DOHH2 (cell line): ENCODE results near the gene NOXA1.
"Not testable (repeated sequence)": the region's sequence is repeated elsewhere in the genome, so short reads cannot be mapped to it uniquely, and the experiment has no call there.

ENCODE experiments used
- H3F3A ChIP-seq: fragments of 200-600 bp; sonication (generic), shearing (Covaris generic); 2 replicates; pipeline ENCODE4 v1.6.0; 2016; ENCODE audit warnings: antibody characterized with exemption, mild to moderate bottlenecking; ENCODE audit not compliant: control insufficient read depth, insufficient read depth
- H3K27ac ChIP-seq: fragments of 200-600 bp; sonication (generic); 2 replicates; pipeline ENCODE4 v1.5.1; 2014; ENCODE audit warnings: low read depth, mild to moderate bottlenecking, low read length, moderate library complexity
- H3K27me3 ChIP-seq: fragments of 200-600 bp; sonication (generic); 2 replicates; pipeline ENCODE4 v1.6.1; 2014; ENCODE audit warnings: mild to moderate bottlenecking, low read length, mixed read lengths; ENCODE audit not compliant: control insufficient read depth
- H3K36me3 ChIP-seq: fragments of 200-600 bp; sonication (generic); 2 replicates; pipeline ENCODE4 v1.6.1; 2014; ENCODE audit warnings: mild to moderate bottlenecking, low read length, moderate library complexity, mixed read lengths; ENCODE audit not compliant: control insufficient read depth
- H3K4me1 ChIP-seq: fragments of 200-600 bp; sonication (generic); 2 replicates; pipeline ENCODE4 v1.6.1; 2014; ENCODE audit warnings: mild to moderate bottlenecking, low read length, mixed read lengths; ENCODE audit not compliant: control insufficient read depth
- H3K4me2 ChIP-seq: fragments of 200-600 bp; sonication (generic); 2 replicates; pipeline ENCODE4 v1.6.0; 2014; ENCODE audit warnings: mild to moderate bottlenecking, low read length, moderate library complexity
- H3K4me3 ChIP-seq: fragments of 200-600 bp; sonication (generic); 2 replicates; pipeline ENCODE4 v1.5.1; 2014; ENCODE audit warnings: mild to moderate bottlenecking, low read length, mixed read lengths
- H3K79me2 ChIP-seq: fragments of 200-600 bp; sonication (generic); 2 replicates; pipeline ENCODE4 v1.6.1; 2014; ENCODE audit warnings: mild to moderate bottlenecking, low read length, mixed read lengths; ENCODE audit not compliant: control insufficient read depth
- H3K9me2 ChIP-seq: fragments of 200-600 bp; sonication (generic); replicated peaks from 2 replicates; pipeline ENCODE4 v1.6.1; 2014; ENCODE audit warnings: mild to moderate bottlenecking, low read length, mixed read lengths; ENCODE audit not compliant: control insufficient read depth
- H3K9me3 ChIP-seq: fragments of 200-600 bp; sonication (generic); 2 replicates; pipeline ENCODE4 v1.6.1; 2014; ENCODE audit warnings: antibody characterized with exemption, low read length, mixed read lengths; ENCODE audit not compliant: control insufficient read depth, insufficient read depth
- H4K20me1 ChIP-seq: fragments of 200-600 bp; sonication (generic); 2 replicates; pipeline ENCODE4 v1.6.0; 2014; ENCODE audit warnings: low read depth, mild to moderate bottlenecking, antibody characterized with exemption, low read length, moderate library complexity; ENCODE audit not compliant: control insufficient read depth, insufficient read depth
- CTCF ChIP-seq: fragments of 200-600 bp; sonication (generic); IDR thresholded peaks from one replicate; pipeline ENCODE4 v1.5.1; 2014; ENCODE audit warnings: antibody characterized with exemption, mild to moderate bottlenecking, low read depth, low read length; ENCODE audit not compliant: poor library complexity, severe bottlenecking
- EZH2phosphoT487 ChIP-seq: fragments of 200-600 bp; sonication (generic); IDR thresholded peaks from 2 replicates; pipeline ENCODE4 v1.6.1; 2017; ENCODE audit warnings: borderline replicate concordance, mild to moderate bottlenecking, antibody characterized with exemption, low read length, moderate library complexity, mixed read lengths

NOXA1 gene

DNA sequence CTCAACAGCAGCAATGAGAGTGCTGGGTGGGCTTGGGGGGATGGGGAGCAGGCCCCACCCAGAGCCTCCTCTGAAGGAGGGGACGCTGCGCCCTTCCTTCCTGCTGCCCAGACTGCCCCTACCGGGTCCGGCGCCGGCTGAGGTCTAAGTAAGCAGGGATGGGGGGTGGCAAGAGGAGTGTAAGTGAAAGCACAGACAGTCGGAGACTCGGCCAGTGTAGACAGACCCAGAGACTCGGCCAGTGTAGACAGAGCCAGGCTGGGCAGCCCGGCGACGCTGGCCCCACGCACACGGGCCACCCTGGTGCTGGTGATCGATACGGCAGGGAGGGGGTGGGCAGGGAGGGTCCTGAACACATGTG lies 25.4 kb downstream of the NOXA1 start:
- Histone ChIP-seq H3K9me2 (no peaks in the 10 kb centered on the region), H3K4me3 (no peak overlapping the region), H4K20me1 (no peaks in the 10 kb centered on the region; the same call in 1 of the 2 replicates), H3K27ac (no peak overlapping the region), H3K79me2 (no peaks in the 10 kb centered on the region), H3K9me3 (no peaks in the 10 kb centered on the region), H3K4me1 (peaks cover 57% of the 10 kb centered on the region), H3K4me2 (no peak overlapping the region), H3F3A (0 out of 2 replicates have a peak, but pooled peaks cover 6% of the 10 kb centered on the region), H3K36me3 (peaks cover 33% of the 10 kb centered on the region), H3K27me3 (no peaks in the 10 kb centered on the region)
- no peak for TF ChIP-seq EZH2phosphoT487
- no peak for TF ChIP-seq CTCF

DNA sequence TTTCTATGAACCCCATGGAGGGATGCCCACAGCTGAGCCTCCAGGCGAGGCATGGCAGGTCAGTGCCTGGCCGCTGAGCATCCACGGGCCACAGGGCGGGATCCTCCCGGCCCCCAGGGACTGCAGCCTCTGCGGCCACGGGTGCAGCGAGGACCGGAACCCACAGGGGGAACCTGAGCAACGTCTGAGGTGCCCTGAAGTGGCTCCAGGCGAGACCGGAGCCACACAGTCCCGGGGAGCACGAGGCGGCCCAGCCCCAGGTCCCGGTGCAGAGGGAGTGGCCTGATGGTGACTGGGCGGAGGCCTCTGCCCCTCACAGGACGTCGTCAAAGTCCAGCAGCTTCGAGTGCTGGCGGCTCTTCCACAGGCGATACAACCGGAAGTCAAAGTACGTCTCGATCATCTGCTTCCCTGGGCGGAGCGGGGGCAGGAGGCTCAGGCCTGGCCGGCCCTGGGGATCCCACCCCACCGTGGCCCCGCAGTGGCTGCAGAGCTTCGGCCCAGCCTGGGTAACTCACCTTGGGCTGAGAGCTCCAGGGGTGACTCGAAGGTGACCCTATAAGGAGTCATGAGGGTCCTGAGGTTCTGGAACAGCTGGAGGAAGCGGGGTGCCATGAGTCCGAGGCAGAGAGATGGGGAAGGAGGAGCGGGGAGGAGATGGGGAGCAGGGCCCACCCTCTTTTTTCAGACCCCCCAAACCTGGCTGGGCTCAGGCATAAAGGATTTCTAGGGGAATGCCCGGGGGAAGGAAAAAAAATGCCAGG lies 26.1 kb downstream of the NOXA1 start:
- Histone ChIP-seq H3K79me2 (no peaks in the 10 kb centered on the region), H3K4me2 (no peak overlapping the region), H3K9me2 (no peaks in the 10 kb centered on the region), H3F3A (0 out of 2 replicates have a peak, but pooled peaks cover 6% of the 10 kb centered on the region), H4K20me1 (no peaks in the 10 kb centered on the region; the same call in 1 of the 2 replicates), H3K36me3 (peaks cover 35% of the 10 kb centered on the region), H3K4me1 (peaks cover 62% of the 10 kb centered on the region), H3K9me3 (no peaks in the 10 kb centered on the region), H3K27me3 (no peaks in the 10 kb centered on the region), H3K27ac (no peak overlapping the region), H3K4me3 (no peak overlapping the region)
- TF ChIP-seq CTCF: no peak
- no peak for TF ChIP-seq EZH2phosphoT487

- H3K27ac ChIP-seq: peak overlapping the region; percentile 15; the same call in 1 of the 2 replicates
- no peaks in the 10 kb centered on the region; the same call in 1 of the 2 replicates for H4K20me1 ChIP-seq
- no peak overlapping the region for H3K4me3 ChIP-seq
- H3K36me3 ChIP-seq: peaks cover 42% of the 10 kb centered on the region
- no peaks in the 10 kb centered on the region for H3K9me3 ChIP-seq
- peaks cover 65% of the 10 kb centered on the region for H3K4me1 ChIP-seq
- H3K79me2 ChIP-seq: no peaks in the 10 kb centered on the region
- H3K4me2 ChIP-seq: no peak overlapping the region
- H3K27me3 ChIP-seq: no peaks in the 10 kb centered on the region
- H3K9me2 ChIP-seq: no peaks in the 10 kb centered on the region
- 0 out of 2 replicates have a peak, but pooled peaks cover 3% of the 10 kb centered on the region for H3F3A ChIP-seq
- TF ChIP-seq EZH2phosphoT487: no peak
- no peak for TF ChIP-seq CTCF
Measured at GRCh38 chr9:137449931-137450538, 26.8 kb downstream of the NOXA1 start.

- H3K9me2 ChIP-seq, H3K27me3 ChIP-seq, H3F3A ChIP-seq, H3K9me3 ChIP-seq, H4K20me1 ChIP-seq, H3K79me2 ChIP-seq, H3K4me3 ChIP-seq: not testable (repeated sequence)
- peaks cover 49% of the 10 kb centered on the region for H3K36me3 ChIP-seq
- H3K4me1 ChIP-seq: peaks cover 65% of the 10 kb centered on the region
- peak overlapping the region; percentile 21; the same call in 1 of the 2 replicates for H3K27ac ChIP-seq
- 0 out of 2 replicates have a peak overlapping the region, but pooled peaks have one; percentile 21 for H3K4me2 ChIP-seq
Measured at GRCh38 chr9:137450539-137451222, 27.5 kb downstream of the NOXA1 start.

DNA sequence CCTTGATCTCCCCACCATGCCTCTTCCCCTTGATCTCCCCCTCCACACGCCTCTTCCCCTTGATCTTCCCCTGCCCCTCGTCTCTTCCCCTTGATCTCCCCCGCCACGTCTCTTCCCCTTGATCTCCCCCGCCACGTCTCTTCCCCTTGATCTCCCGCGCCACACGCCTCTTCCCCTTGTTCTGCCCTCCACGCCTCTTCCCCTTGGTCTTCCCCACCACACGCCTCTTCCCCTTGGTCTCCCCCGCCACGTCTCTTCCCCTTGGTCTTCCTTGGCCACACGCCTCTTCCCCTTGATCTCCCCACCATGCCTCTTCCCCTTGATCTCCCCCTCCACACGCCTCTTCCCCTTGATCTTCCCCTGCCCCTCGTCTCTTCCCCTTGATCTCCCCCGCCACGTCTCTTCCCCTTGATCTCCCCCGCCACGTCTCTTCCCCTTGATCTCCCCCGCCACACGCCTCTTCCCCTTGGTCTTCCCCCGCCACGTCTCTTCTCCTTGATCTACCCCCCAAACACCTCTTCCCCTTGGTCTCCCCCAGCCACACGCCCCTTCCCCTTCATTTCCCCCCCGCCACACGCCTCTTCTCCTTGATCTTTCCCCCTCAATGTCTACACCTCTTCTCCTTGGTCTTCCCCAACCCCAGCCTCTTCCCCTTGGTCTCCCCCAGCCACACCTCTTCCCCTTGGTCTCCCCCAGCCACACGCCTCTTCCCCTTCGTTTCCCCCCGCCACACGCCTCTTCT lies 28.2 kb downstream of the NOXA1 start:
- H3K4me1 ChIP-seq: peaks cover 65% of the 10 kb centered on the region
- peaks cover 56% of the 10 kb centered on the region for H3K36me3 ChIP-seq
- H3K9me3 ChIP-seq, H3K9me2 ChIP-seq, H3K4me2 ChIP-seq, H4K20me1 ChIP-seq, H3F3A ChIP-seq, H3K4me3 ChIP-seq, H3K79me2 ChIP-seq, H3K27ac ChIP-seq, H3K27me3 ChIP-seq: not testable (repeated sequence)
